SK-N-SH treated with all-trans-retinoic acid at 6 μM for 48 hours (cell line): ENCODE results near the gene PRKCB.

Experiments used
- ATAC-seq: fragments of 200-7000 bp; cut with Tn5 transposase; 3 replicates; pipeline ENCODE4 v1.9.1; 2020; ENCODE audit warnings: mild to moderate bottlenecking, moderate library complexity
- BACH2 ChIP-seq: fragments of 250-450 bp; sonication (Bioruptor Pico); IDR thresholded peaks from 2 replicates; pipeline ENCODE4 v1.9.0; 2021; ENCODE audit warnings: mild to moderate bottlenecking, borderline replicate concordance
- CSDC2 ChIP-seq: fragments of 250-450 bp; sonication (Bioruptor Pico); IDR thresholded peaks from 2 replicates; pipeline ENCODE4 v1.5.0; 2020; ENCODE audit warnings: mild to moderate bottlenecking, moderate library complexity
- CSRNP3 ChIP-seq: fragments of 250-450 bp; sonication (Bioruptor Pico); IDR thresholded peaks from 2 replicates; pipeline ENCODE4 v1.5.1; 2021; ENCODE audit warnings: mild to moderate bottlenecking, moderate library complexity
- GLIS3 ChIP-seq: fragments of 250-450 bp; sonication (Bioruptor Pico); IDR thresholded peaks from 2 replicates; pipeline ENCODE4 v1.5.0; 2020; ENCODE audit warnings: mild to moderate bottlenecking, moderate library complexity
- ISL1 ChIP-seq: fragments of 250-450 bp; sonication (Bioruptor Pico); IDR thresholded peaks from 2 replicates; pipeline ENCODE4 v2.1.2; 2022; ENCODE audit warnings: mild to moderate bottlenecking, moderate library complexity
- OSR1 ChIP-seq: fragments of 250-450 bp; sonication (Bioruptor Pico); IDR thresholded peaks from 2 replicates; pipeline ENCODE4 v1.8.0; 2022; ENCODE audit warnings: moderate library complexity, mild to moderate bottlenecking, inconsistent platforms
- POU6F1 ChIP-seq: fragments of 250-450 bp; sonication (Bioruptor Pico); IDR thresholded peaks from 2 replicates; pipeline ENCODE4 v1.8.0; 2021; ENCODE audit warnings: low read depth, mild to moderate bottlenecking, moderate library complexity, borderline replicate concordance
- PPARA ChIP-seq: fragments of 250-450 bp; sonication (Bioruptor Pico); IDR thresholded peaks from 2 replicates; pipeline ENCODE4 v1.5.0; 2020; ENCODE audit warnings: mild to moderate bottlenecking, borderline replicate concordance
- SNAI2 ChIP-seq: fragments of 250-450 bp; sonication (Bioruptor Pico); IDR thresholded peaks from 2 replicates; pipeline ENCODE4 v1.5.0; 2020; ENCODE audit warnings: mild to moderate bottlenecking, moderate library complexity
- TCF4 ChIP-seq: fragments of 250-450 bp; sonication (Bioruptor Pico); IDR thresholded peaks from 2 replicates; pipeline ENCODE4 v1.8.0; 2021; ENCODE audit warnings: mild to moderate bottlenecking, moderate library complexity, borderline replicate concordance
- TOX ChIP-seq: fragments of 250-450 bp; sonication (Bioruptor Pico); IDR thresholded peaks from 2 replicates; pipeline ENCODE4 v1.8.0; 2021; ENCODE audit warnings: mild to moderate bottlenecking, moderate library complexity, borderline replicate concordance
- TSHZ2 ChIP-seq: fragments of 250-450 bp; sonication (Bioruptor Pico); IDR thresholded peaks from 2 replicates; pipeline ENCODE4 v1.5.0; 2020; ENCODE audit warnings: mild to moderate bottlenecking, moderate library complexity
- ZFP3 ChIP-seq: fragments of 250-450 bp; sonication (Bioruptor Pico); IDR thresholded peaks from 2 replicates; pipeline ENCODE4 v1.5.0; 2020; ENCODE audit warnings: mild to moderate bottlenecking, moderate library complexity
- ZFP30 ChIP-seq: fragments of 450-650 bp; formaldehyde crosslinking; IDR thresholded peaks from 2 replicates; pipeline ENCODE4 v1.5.0; 2022; ENCODE audit warnings: mild to moderate bottlenecking, moderate library complexity
- ZNF565 ChIP-seq: fragments of 450-650 bp; formaldehyde crosslinking; conservative IDR thresholded peaks from 2 replicates; pipeline ENCODE4 v1.5.0; 2020; ENCODE audit warnings: low read depth, mild to moderate bottlenecking, moderate library complexity
- ZNF8 ChIP-seq: fragments of 450-650 bp; formaldehyde crosslinking; IDR thresholded peaks from 2 replicates; pipeline ENCODE4 v1.5.0; 2020; ENCODE audit warnings: mild to moderate bottlenecking, moderate library complexity
- TF ChIP-seq, protein P1 (sequence below): fragments of 250-450 bp; sonication (Bioruptor Pico); IDR thresholded peaks from 2 replicates; pipeline ENCODE4 v1.8.0; 2020; ENCODE audit warnings: mild to moderate bottlenecking, moderate library complexity, borderline replicate concordance

PRKCB gene

GRCh38 chr16:24085666-24086065 lies 249.9 kb downstream of the PRKCB start:
- ATAC-seq = no peak
- TF ChIP-seq OSR1 (CRISPR knock-in tag) = no peak
- no peak for TF ChIP-seq ZFP30 (CRISPR knock-in tag)
- no peak for TF ChIP-seq TSHZ2 (CRISPR knock-in tag)
- no peak for TF ChIP-seq ZNF8 (CRISPR knock-in tag)
- no peak for TF ChIP-seq CSRNP3 (CRISPR knock-in tag)
- no peak for TF ChIP-seq SNAI2 (CRISPR knock-in tag)
- no peak for TF ChIP-seq ZFP3 (CRISPR knock-in tag)
- no peak for TF ChIP-seq BACH2

GRCh38 chr16:24087891-24088410 lies 252.2 kb downstream of the PRKCB start:
- no peak for ATAC-seq
- TF ChIP-seq, protein P1, sequence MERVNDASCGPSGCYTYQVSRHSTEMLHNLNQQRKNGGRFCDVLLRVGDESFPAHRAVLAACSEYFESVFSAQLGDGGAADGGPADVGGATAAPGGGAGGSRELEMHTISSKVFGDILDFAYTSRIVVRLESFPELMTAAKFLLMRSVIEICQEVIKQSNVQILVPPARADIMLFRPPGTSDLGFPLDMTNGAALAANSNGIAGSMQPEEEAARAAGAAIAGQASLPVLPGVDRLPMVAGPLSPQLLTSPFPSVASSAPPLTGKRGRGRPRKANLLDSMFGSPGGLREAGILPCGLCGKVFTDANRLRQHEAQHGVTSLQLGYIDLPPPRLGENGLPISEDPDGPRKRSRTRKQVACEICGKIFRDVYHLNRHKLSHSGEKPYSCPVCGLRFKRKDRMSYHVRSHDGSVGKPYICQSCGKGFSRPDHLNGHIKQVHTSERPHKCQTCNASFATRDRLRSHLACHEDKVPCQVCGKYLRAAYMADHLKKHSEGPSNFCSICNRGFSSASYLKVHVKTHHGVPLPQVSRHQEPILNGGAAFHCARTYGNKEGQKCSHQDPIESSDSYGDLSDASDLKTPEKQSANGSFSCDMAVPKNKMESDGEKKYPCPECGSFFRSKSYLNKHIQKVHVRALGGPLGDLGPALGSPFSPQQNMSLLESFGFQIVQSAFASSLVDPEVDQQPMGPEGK = no peak
- TF ChIP-seq TOX (CRISPR knock-in tag) = no peak
- no peak for TF ChIP-seq TSHZ2 (CRISPR knock-in tag)
- no peak for TF ChIP-seq ZNF8 (CRISPR knock-in tag)
- TF ChIP-seq OSR1 (CRISPR knock-in tag) = no peak
- TF ChIP-seq TCF4 (CRISPR knock-in tag) = no peak
- no peak for TF ChIP-seq GLIS3 (CRISPR knock-in tag)

- TF ChIP-seq ZFP3 (CRISPR knock-in tag) (no peak), TSHZ2 (CRISPR knock-in tag) (no peak), ISL1 (CRISPR knock-in tag) (no peak), ZNF565 (no peak), POU6F1 (no peak), CSDC2 (no peak), BACH2 (no peak), ZFP30 (CRISPR knock-in tag) (no peak), PPARA (no peak)
- TF ChIP-seq, protein P1 = no peak
Observed at GRCh38 chr16:24088767-24089166, 253.0 kb downstream of the PRKCB start.

More at GRCh38 chr16:24088767-24089166, 253.0 kb downstream of the PRKCB start:
- no peak for ATAC-seq
